Measurements from ENCODE around the gene CTSE. TPM values are rescaled to one million over a fixed set of nuclear protein-coding genes. Genes with fewer than 3 reads are reported as not detected.

Gene CTSE
- total RNA-seq, 1 experiment from 2014 or later: not detected

- H3K27me3 ChIP-seq (ENCODE audit: control insufficient read depth, insufficient read depth, low read length): peaks cover 3% of the 10 kb centered on the region
- no peak overlapping the region for H3K4me3 ChIP-seq (ENCODE audit: low read depth in 2 of 2, low read length in 2 of 2)
- H3K9me3 ChIP-seq (ENCODE audit: control insufficient read depth, insufficient read depth, low read depth, low read length): no peaks in the 10 kb centered on the region
- no peaks in the 10 kb centered on the region for H3K36me3 ChIP-seq (ENCODE audit: control insufficient read depth, insufficient read depth, low read length)
- no peaks in the 10 kb centered on the region for H3K4me1 ChIP-seq (ENCODE audit: control insufficient read depth, insufficient read depth, low read length)
- CTCF ChIA-PET: no interaction called here
- intact Hi-C loops (cut with micrococcal nuclease; ENCODE audit: unreplicated experiment) (no loop called here), in situ Hi-C loops (cut with HindIII; ENCODE audit: low pct_unique_long_range_greater_than_20kb, low sequenced_read_pairs) (no loop called here)
- H3K27ac ChIP-seq (ENCODE audit: low read length): no peak overlapping the region
- POLR2A ChIA-PET: no interaction called here
- TF ChIP-seq POLR2AphosphoS5 (IDR thresholded peaks at IDR 0.05; ENCODE audit: low read depth, low read length): no peak
- TF ChIP-seq CTCF (IDR thresholded peaks at IDR 0.05): no peak
- TF ChIP-seq, protein P1, sequence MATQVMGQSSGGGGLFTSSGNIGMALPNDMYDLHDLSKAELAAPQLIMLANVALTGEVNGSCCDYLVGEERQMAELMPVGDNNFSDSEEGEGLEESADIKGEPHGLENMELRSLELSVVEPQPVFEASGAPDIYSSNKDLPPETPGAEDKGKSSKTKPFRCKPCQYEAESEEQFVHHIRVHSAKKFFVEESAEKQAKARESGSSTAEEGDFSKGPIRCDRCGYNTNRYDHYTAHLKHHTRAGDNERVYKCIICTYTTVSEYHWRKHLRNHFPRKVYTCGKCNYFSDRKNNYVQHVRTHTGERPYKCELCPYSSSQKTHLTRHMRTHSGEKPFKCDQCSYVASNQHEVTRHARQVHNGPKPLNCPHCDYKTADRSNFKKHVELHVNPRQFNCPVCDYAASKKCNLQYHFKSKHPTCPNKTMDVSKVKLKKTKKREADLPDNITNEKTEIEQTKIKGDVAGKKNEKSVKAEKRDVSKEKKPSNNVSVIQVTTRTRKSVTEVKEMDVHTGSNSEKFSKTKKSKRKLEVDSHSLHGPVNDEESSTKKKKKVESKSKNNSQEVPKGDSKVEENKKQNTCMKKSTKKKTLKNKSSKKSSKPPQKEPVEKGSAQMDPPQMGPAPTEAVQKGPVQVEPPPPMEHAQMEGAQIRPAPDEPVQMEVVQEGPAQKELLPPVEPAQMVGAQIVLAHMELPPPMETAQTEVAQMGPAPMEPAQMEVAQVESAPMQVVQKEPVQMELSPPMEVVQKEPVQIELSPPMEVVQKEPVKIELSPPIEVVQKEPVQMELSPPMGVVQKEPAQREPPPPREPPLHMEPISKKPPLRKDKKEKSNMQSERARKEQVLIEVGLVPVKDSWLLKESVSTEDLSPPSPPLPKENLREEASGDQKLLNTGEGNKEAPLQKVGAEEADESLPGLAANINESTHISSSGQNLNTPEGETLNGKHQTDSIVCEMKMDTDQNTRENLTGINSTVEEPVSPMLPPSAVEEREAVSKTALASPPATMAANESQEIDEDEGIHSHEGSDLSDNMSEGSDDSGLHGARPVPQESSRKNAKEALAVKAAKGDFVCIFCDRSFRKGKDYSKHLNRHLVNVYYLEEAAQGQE (IDR thresholded peaks at IDR 0.05; ENCODE audit: insufficient read depth in 1 of 2, low read depth in 2 of 2, low read length in 1 of 2): no peak
- no peak for TF ChIP-seq SIN3A (IDR thresholded peaks at IDR 0.05; ENCODE audit: borderline replicate concordance, insufficient read depth, low read depth, low read length)
- no peak for TF ChIP-seq TCF7L2 (IDR thresholded peaks at IDR 0.05; ENCODE audit: low read depth, low read length)
- DNase-seq (ENCODE audit: low read depth, low spot score) (no peak), ATAC-seq (no peak)
- BruUV-seq (replicated peaks): no TSS peak
Observed at GRCh38 chr1:206021626-206022365, 1.9 kb downstream of the CTSE start.

GRCh38 chr1:206021008-206021625, 2.6 kb downstream of the CTSE start:
- DNase-seq (ENCODE audit: low read depth, low spot score): no peak

More at GRCh38 chr1:206021008-206021625, 2.6 kb downstream of the CTSE start:
- intact Hi-C loops (cut with micrococcal nuclease; ENCODE audit: unreplicated experiment): no loop called here
- Histone ChIP-seq H3K27me3 (ENCODE audit: control insufficient read depth, insufficient read depth, low read length) (peaks cover 1% of the 10 kb centered on the region), H3K4me3 (ENCODE audit: low read depth in 2 of 2, low read length in 2 of 2) (no peak overlapping the region), H3K27ac (ENCODE audit: low read length) (no peak overlapping the region), H3K9me3 (ENCODE audit: control insufficient read depth, insufficient read depth, low read depth, low read length) (no peaks in the 10 kb centered on the region), H3K4me1 (ENCODE audit: control insufficient read depth, insufficient read depth, low read length) (no peaks in the 10 kb centered on the region), H3K36me3 (ENCODE audit: control insufficient read depth, insufficient read depth, low read length) (no peaks in the 10 kb centered on the region)
- CTCF ChIA-PET: no interaction called here
- ATAC-seq: no peak
- TF ChIP-seq TCF7L2 (IDR thresholded peaks at IDR 0.05; ENCODE audit: low read depth, low read length) (no peak), POLR2AphosphoS5 (IDR thresholded peaks at IDR 0.05; ENCODE audit: low read depth, low read length) (no peak), SIN3A (IDR thresholded peaks at IDR 0.05; ENCODE audit: borderline replicate concordance, insufficient read depth, low read depth, low read length) (no peak), CTCF (IDR thresholded peaks at IDR 0.05) (no peak)
- TF ChIP-seq, protein P1 (IDR thresholded peaks at IDR 0.05; ENCODE audit: insufficient read depth in 1 of 2, low read depth in 2 of 2, low read length in 1 of 2): no peak
- POLR2A ChIA-PET: no interaction called here
- BruUV-seq (replicated peaks): no TSS peak
- in situ Hi-C loops (cut with HindIII; ENCODE audit: low pct_unique_long_range_greater_than_20kb, low sequenced_read_pairs): no loop called here

All from Panc1 (cell line).